HG03342 (cell line): ENCODE measurements around the gene CEP164.

Experiments used
- ATAC-seq: cut with Tn5 transposase; IDR thresholded peaks from one replicate; pipeline ENCODE4 v1.9.1; 2021; ENCODE audit warnings: mild to moderate bottlenecking, moderate library complexity; ENCODE audit not compliant: unreplicated experiment

Gene CEP164

GRCh38 chr11:117417856-117418255, 90.2 kb downstream of the CEP164 start:
- ATAC-seq: no peak

GRCh38 chr11:117418737-117419481, 91.3 kb downstream of the CEP164 start:
- no peak for ATAC-seq

GRCh38 chr11:117419482-117420142, 92.0 kb downstream of the CEP164 start:
- no peak for ATAC-seq

- no peak for ATAC-seq
Measured at GRCh38 chr11:117420143-117420485, 92.5 kb downstream of the CEP164 start.

GRCh38 chr11:117420598-117420997, 92.9 kb downstream of the CEP164 start:
- no peak for ATAC-seq

- no peak for ATAC-seq
Measured at GRCh38 chr11:117421041-117421440, 93.4 kb downstream of the CEP164 start.

GRCh38 chr11:117421476-117421875, 93.8 kb downstream of the CEP164 start:
- ATAC-seq: no peak

GRCh38 chr11:117423046-117423575, 95.5 kb downstream of the CEP164 start:
- ATAC-seq: no peak

- no peak for ATAC-seq
Measured at GRCh38 chr11:117424781-117425180, 97.1 kb downstream of the CEP164 start.

GRCh38 chr11:117425679-117426296, 98.1 kb downstream of the CEP164 start:
- ATAC-seq: no peak

GRCh38 chr11:117426297-117426685, 98.6 kb downstream of the CEP164 start:
- no peak for ATAC-seq

- ATAC-seq: no peak
Measured at GRCh38 chr11:117426941-117427340, 99.3 kb downstream of the CEP164 start.

- no peak for ATAC-seq
Measured at GRCh38 chr11:117427356-117427874, 99.8 kb downstream of the CEP164 start.

GRCh38 chr11:117428186-117428855, 100.7 kb downstream of the CEP164 start:
- ATAC-seq: no peak

GRCh38 chr11:117428856-117429229, 101.2 kb downstream of the CEP164 start:
- ATAC-seq: no peak

- no peak for ATAC-seq
Measured at GRCh38 chr11:117430293-117430955, 102.8 kb downstream of the CEP164 start.

GRCh38 chr11:117431436-117431835, 103.8 kb downstream of the CEP164 start:
- ATAC-seq: no peak

GRCh38 chr11:117433717-117434116, 106.1 kb downstream of the CEP164 start:
- no peak for ATAC-seq

- ATAC-seq: no peak
Measured at GRCh38 chr11:117434481-117434880, 106.8 kb downstream of the CEP164 start.

GRCh38 chr11:117435326-117435725, 107.7 kb downstream of the CEP164 start:
- ATAC-seq: no peak
